Spleen (tissue), 11 donors: ENCODE measurements around the gene SLC35E4. TPM values are rescaled to one million over a fixed set of nuclear protein-coding genes. Genes with fewer than 3 reads are reported as not detected.

Source experiments
- DNase-seq: peaks from one replicate; pipeline ENCODE4 v3.0.0-alpha.2; 2020
- H3K27ac ChIP-seq, 8 donors: fragments of 200-600 bp; sonication (generic) in 7 of 8; 1 replicate in 4 of 8; 2 replicates in 4 of 8; pipeline versions ENCODE4 v1.5.0 to v1.8.0; 2016 to 2021; ENCODE audit warnings: inconsistent platforms in 4 of 8, mild to moderate bottlenecking in 4 of 8, moderate library complexity in 1 of 8
- H3K27me3 ChIP-seq, 7 donors: fragments of 200-600 bp; sonication (generic) in 6 of 7; replicated peaks in 1 of 7; 1 replicate in 4 of 7; 2 replicates in 3 of 7; pipeline versions ENCODE4 v1.5.0 to v1.8.0; 2016 to 2021; ENCODE audit warnings: inconsistent platforms in 3 of 7, mild to moderate bottlenecking in 1 of 7
- H3K36me3 ChIP-seq, 6 donors: fragments of 200-600 bp; sonication (generic) in 5 of 6; 1 replicate in 4 of 6; 2 replicates in 2 of 6; pipeline versions ENCODE4 v1.5.0 to v1.8.0; 2016 to 2021; ENCODE audit warnings: inconsistent platforms in 2 of 6
- H3K4me1 ChIP-seq, 6 donors: fragments of 200-600 bp; sonication (generic) in 5 of 6; 1 replicate in 3 of 6; 2 replicates in 3 of 6; pipeline versions ENCODE4 v1.5.0 to v1.8.0; 2016 to 2021; ENCODE audit warnings: inconsistent platforms in 3 of 6
- H3K4me3 ChIP-seq, 8 donors: fragments of 200-600 bp; sonication (generic) in 7 of 8; 1 replicate in 4 of 8; 2 replicates in 4 of 8; pipeline versions ENCODE4 v1.5.0 to v1.8.0; 2016 to 2021; ENCODE audit warnings: inconsistent platforms in 4 of 8, mild to moderate bottlenecking in 4 of 8, moderate library complexity in 2 of 8
- H3K9me3 ChIP-seq, 8 donors: fragments of 200-600 bp; sonication (generic) in 7 of 8; 1 replicate in 4 of 8; 2 replicates in 4 of 8; pipeline versions ENCODE4 v1.5.0 to v1.8.0; 2016 to 2021; ENCODE audit warnings: inconsistent platforms in 4 of 8
- POLR2A ChIP-seq, 3 donors: fragments of 450-650 bp; IDR thresholded peaks; one replicate each; pipeline ENCODE4 v1.5.1; 2017; ENCODE audit warnings: antibody characterized with exemption in 3 of 3, mild to moderate bottlenecking in 1 of 3
- POLR2AphosphoS5 ChIP-seq, 3 donors: sonication (generic); formaldehyde crosslinking; IDR thresholded peaks; one replicate each; pipeline ENCODE4 v1.5.1; 2017; ENCODE audit warnings: antibody characterized with exemption in 3 of 3
- WGBS, 5 donors: extraction: QIAGEN DNeasy Blood & Tissue Kit in 3 of 5; methylation state at CpG; one replicate each; pipeline versions ENCODE4 v1.1.5 to v1.1.7; 2013 to 2018; 5-methylcytosine and 5-hydroxymethylcytosine counted together
- intact Hi-C: fragments of 100-400 bp; cut with DNase I; formaldehyde crosslinking; loops from one replicate; pipeline ENCODE4 v1.15.0; 2023; ENCODE audit warnings: low total_unique reads
- polyA plus RNA-seq, 3 donors: library from polyadenylated mRNA; stranded (reverse); fragments of 200-250 nt; gene quantifications; one replicate each; pipeline ENCODE4 v1.2.1, GENCODE V29; 2013
- total RNA-seq, 7 donors: library from RNA; depleted of rRNA in 3 of 7; stranded (reverse); fragments of >200 nt in 3 of 7; fragmentation: NEBNext Ultra II Directional in 4 of 7; extraction: Animal tissue kit (Norgen Biotek cat#: 25700) in 4 of 7; gene quantifications; one replicate each; pipeline versions ENCODE4 v1.1.0 to v1.2.1, GENCODE V29; 2016 to 2021
- TF ChIP-seq, protein P1 (sequence below), 11 experiments: fragments of 200-600 bp in 7 of 11; fragments of 450-650 bp in 4 of 11; sonication (generic) in 4 of 11; IDR thresholded peaks in 8 of 11; conservative IDR thresholded peaks in 3 of 11; 1 replicate in 7 of 11; 2 replicates in 4 of 11; pipeline versions ENCODE4 v1.4.0 to v1.8.0; 2016 to 2021; ENCODE audit warnings: antibody characterized with exemption in 11 of 11, inconsistent platforms in 4 of 11, mild to moderate bottlenecking in 1 of 11
- donor health status: healthy with polysubstance abuse.
- donor health status: DM: no; HTN: no; CAD: no; lungs with moderate emphysema.
- donor health status: DM: no; HTN: no; CAD: no.
- donor health status: Bipolar disorder and iron deficiency.
- donor health status: healthy.
- donor health status: DM: no; HTN: no; CAD: no.
- donor health status: DM: yes; HTN: yes; CAD: no.

SLC35E4 gene
- total and polyA plus RNA-seq, 10 donors, result 0.37 to 6.7 (median 2.8) TPM

DNA sequence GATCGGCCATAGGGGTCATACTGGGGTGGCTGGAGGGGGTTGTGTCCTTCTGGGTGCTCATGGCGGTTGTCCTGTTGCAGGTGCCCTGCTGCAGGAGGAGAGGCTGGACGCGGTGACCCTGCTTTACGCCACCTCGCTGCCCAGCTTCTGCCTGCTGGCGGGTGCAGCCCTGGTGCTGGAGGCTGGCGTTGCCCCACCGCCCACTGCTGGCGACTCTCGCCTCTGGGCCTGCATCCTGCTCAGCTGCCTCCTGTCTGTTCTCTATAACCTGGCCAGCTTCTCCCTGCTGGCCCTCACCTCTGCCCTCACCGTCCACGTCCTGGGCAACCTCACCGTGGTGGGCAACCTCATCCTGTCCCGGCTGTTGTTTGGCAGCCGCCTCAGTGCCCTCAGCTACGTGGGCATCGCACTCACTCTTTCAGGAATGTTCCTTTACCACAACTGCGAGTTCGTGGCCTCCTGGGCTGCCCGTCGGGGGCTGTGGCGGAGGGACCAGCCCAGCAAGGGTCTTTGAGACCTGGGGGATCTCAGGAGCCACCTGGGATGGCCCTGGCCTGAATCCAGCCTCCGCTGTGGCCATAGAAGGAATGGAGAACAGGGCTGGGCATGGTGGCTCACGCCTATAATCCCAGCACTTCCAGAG lies 11.1 kb downstream of the SLC35E4 start:
- TF ChIP-seq POLR2A (IDR thresholded peaks at IDR 0.05) (no peak), POLR2AphosphoS5 (IDR thresholded peaks at IDR 0.05) (no peak)
- TF ChIP-seq, protein P1, sequence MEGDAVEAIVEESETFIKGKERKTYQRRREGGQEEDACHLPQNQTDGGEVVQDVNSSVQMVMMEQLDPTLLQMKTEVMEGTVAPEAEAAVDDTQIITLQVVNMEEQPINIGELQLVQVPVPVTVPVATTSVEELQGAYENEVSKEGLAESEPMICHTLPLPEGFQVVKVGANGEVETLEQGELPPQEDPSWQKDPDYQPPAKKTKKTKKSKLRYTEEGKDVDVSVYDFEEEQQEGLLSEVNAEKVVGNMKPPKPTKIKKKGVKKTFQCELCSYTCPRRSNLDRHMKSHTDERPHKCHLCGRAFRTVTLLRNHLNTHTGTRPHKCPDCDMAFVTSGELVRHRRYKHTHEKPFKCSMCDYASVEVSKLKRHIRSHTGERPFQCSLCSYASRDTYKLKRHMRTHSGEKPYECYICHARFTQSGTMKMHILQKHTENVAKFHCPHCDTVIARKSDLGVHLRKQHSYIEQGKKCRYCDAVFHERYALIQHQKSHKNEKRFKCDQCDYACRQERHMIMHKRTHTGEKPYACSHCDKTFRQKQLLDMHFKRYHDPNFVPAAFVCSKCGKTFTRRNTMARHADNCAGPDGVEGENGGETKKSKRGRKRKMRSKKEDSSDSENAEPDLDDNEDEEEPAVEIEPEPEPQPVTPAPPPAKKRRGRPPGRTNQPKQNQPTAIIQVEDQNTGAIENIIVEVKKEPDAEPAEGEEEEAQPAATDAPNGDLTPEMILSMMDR (IDR thresholded peaks at IDR 0.05 in 8 of 11, conservative IDR thresholded peaks at IDR 0.05 in 3 of 11), result no peak
- Histone ChIP-seq H3K27me3 (no peaks in the 10 kb centered on the region), H3K4me3 (no peak overlapping the region), H3K36me3 (peaks cover 0 to 16% (median 0%) of the 10 kb centered on the region in 6 donors), H3K4me1 (peaks cover 0 to 5% (median 2%) of the 10 kb centered on the region in 6 donors), H3K9me3 (no peaks in the 10 kb centered on the region), H3K27ac (no peak overlapping the region)
- DNase-seq, result no peak
- intact Hi-C loops, result no loop called here
- WGBS, 5 donors, result 92 to 96% (median 92%) methylated on average over 23 to 25 of the region's 25 CpGs

DNA sequence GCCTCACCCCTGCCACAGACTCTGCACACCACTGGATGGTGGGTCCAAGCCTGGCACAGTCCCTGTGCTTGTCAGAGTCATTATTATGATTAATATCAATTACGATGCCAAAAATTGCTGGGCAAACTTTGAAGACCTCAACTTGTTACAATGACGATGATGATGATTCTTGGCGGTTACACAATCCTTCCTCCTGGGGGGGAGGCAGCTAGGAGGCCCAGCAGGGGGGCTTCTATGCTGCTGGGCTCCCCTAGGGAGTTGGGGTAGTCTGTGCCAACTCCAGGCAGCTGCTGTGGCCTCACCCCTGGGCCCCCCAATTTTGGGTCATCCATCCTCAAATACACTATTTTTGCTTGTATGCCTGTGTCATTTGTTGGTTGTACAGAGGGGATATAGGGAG lies 12.0 kb downstream of the SLC35E4 start:
- 72 to 94% (median 76%) methylated on average over 3 of the region's 3 CpGs for WGBS, 5 donors
- Histone ChIP-seq H3K9me3 (no peaks in the 10 kb centered on the region), H3K4me3 (no peak overlapping the region), H3K27ac (no peak overlapping the region), H3K4me1 (peaks cover 0 to 5% (median 2%) of the 10 kb centered on the region in 6 donors), H3K27me3 (no peaks in the 10 kb centered on the region), H3K36me3 (peaks cover 0 to 16% (median 0%) of the 10 kb centered on the region in 6 donors)
- no peak for DNase-seq
- TF ChIP-seq POLR2AphosphoS5 (IDR thresholded peaks at IDR 0.05), result no peak
- TF ChIP-seq POLR2A (IDR thresholded peaks at IDR 0.05), result no peak
- TF ChIP-seq, protein P1 (IDR thresholded peaks at IDR 0.05 in 8 of 11, conservative IDR thresholded peaks at IDR 0.05 in 3 of 11), result no peak
- intact Hi-C loops, result no loop called here

GRCh38 chr22:30648825-30649224 lies 13.2 kb downstream of the SLC35E4 start:
- intact Hi-C loops, result no loop called here
- TF ChIP-seq POLR2AphosphoS5 (IDR thresholded peaks at IDR 0.05) (no peak), POLR2A (IDR thresholded peaks at IDR 0.05) (no peak)
- TF ChIP-seq, protein P1 (IDR thresholded peaks at IDR 0.05 in 8 of 11, conservative IDR thresholded peaks at IDR 0.05 in 3 of 11), result no peak
- peaks cover 0 to 5% (median 2%) of the 10 kb centered on the region in 6 donors for H3K4me1 ChIP-seq
- no peak overlapping the region for H3K27ac ChIP-seq
- DNase-seq, result no peak
- WGBS, 5 donors, result 88 to 100% (median 95%) methylated on average over 3 of the region's 3 CpGs
- peaks cover 0 to 17% (median 0%) of the 10 kb centered on the region in 6 donors for H3K36me3 ChIP-seq
- no peak overlapping the region for H3K4me3 ChIP-seq
- H3K27me3 ChIP-seq, result no peaks in the 10 kb centered on the region
- H3K9me3 ChIP-seq, result no peaks in the 10 kb centered on the region

DNA sequence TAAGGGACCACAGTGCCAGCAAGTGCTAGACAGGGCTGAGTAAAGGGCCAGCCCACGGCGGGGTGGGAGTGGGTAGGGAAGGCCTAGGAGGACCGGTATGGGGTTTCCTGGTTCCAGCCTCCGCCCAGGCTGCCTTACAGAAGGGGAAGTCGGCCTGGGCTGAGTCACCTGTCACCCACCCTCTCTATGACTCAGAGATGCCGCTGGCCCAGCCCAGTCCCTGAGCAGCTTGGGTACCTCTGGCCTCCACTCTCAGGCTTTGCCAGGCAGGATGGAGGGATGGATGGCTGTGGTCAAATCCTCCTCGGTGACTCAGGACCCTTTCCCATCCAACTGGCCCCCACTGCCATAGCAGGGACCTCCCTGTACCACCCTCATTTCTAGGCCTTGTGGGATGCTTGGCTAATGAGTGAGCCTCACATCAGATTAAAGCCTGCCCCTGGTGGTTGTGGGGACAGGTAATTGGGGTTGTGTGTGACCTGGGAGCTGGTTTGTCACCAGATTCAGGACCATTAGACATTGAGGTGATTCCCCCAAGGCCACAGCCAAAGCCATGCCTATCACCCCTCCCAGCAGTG lies 13.9 kb downstream of the SLC35E4 start:
- intact Hi-C loops, result no loop called here
- TF ChIP-seq, protein P1 (IDR thresholded peaks at IDR 0.05 in 8 of 11, conservative IDR thresholded peaks at IDR 0.05 in 3 of 11), result no peak
- TF ChIP-seq POLR2A (IDR thresholded peaks at IDR 0.05) (no peak), POLR2AphosphoS5 (IDR thresholded peaks at IDR 0.05) (no peak)
- H3K4me3 ChIP-seq, result no peak overlapping the region
- peaks cover 0 to 23% (median 0%) of the 10 kb centered on the region in 6 donors for H3K36me3 ChIP-seq
- WGBS, 5 donors, result 14 to 40% (median 25%) methylated on average over 5 to 7 of the region's 7 CpGs
- no peaks in the 10 kb centered on the region for H3K27me3 ChIP-seq
- DNase-seq, result no peak
- peaks cover 0 to 5% (median 2%) of the 10 kb centered on the region in 6 donors for H3K4me1 ChIP-seq
- H3K9me3 ChIP-seq, result no peaks in the 10 kb centered on the region
- no peak overlapping the region for H3K27ac ChIP-seq
